ENCODE results near the gene PACS1.

PACS1 gene

GRCh38 chr11:66293352-66293751, 223.3 kb downstream of the PACS1 start:
- no peak for DNase-seq

DNA sequence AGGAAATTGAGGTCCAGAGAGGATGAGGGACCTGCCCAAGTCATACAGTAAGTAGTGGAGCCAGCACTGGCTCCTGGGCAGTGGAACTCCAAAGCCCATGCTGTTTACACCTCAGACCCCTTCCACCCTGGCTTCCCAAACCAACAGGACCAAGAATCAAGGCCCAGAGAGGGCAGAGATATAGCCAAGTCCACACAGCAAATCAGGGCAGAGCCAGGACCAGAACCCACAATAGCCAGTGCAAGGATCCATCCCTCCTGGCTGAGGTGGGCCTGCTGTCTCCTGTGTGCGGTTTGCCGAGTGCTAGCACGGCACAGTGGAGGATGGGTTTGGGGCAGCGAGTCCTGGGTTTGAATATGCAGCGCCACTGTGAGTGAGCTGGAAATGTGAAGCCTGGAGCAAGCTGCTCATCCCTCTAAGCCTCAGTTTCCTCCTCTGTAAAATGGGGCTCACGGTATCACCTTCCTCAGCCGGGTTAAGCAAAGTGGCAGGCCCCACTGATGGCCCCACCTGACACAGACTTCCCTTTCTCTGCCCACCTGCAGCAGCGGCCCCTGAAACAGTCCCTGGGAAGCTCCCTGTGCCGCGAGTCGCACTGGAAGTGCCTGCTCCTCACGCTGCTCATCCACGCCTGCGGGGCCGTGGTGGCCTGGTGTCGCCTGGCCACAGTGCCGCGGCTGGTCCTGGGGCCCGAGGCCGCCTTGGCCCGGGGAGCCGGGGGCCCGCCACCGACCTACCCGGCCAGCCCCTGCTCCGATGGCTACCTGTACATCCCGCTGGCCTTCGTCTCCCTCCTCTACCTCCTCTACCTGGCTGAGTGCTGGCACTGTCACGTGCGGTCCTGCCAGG, 223.9 kb downstream of the PACS1 start:
- DNase-seq, result no peak
